NCI-H2196 treated with DMSO at 0.1 percent for 48 hours (cell line): Measurements from ENCODE around the gene STYXL1.
A peak's percentile ranks its signal among the peaks of the same experiment; 100 is the strongest.
"Not testable (repeated sequence)": the region's sequence is repeated elsewhere in the genome, so short reads cannot be mapped to it uniquely, and the experiment has no call there.

Source experiments
- DNase-seq: peaks from one replicate; lab custom pipeline; 2025; ENCODE audit not compliant: unreplicated experiment; lab: John Stamatoyannopoulos, UW

The STYXL1 gene

GRCh38 chr7:76066716-76067503, 19.1 kb upstream of the STYXL1 start:
- no peak for DNase-seq

GRCh38 chr7:76065016-76065612, 17.3 kb upstream of the STYXL1 start:
- no peak for DNase-seq

GRCh38 chr7:76064208-76064970, 16.6 kb upstream of the STYXL1 start:
- no peak for DNase-seq

GRCh38 chr7:76063525-76063924, 15.7 kb upstream of the STYXL1 start:
- DNase-seq = peak; percentile 19

- no peak for DNase-seq
Observed at GRCh38 chr7:76063114-76063513, 15.3 kb upstream of the STYXL1 start.

- DNase-seq = no peak
Observed at GRCh38 chr7:76062254-76062653, 14.5 kb upstream of the STYXL1 start.

- DNase-seq = no peak
Observed at GRCh38 chr7:76060842-76061241, 13.0 kb upstream of the STYXL1 start.

GRCh38 chr7:76058745-76059144, 10.9 kb upstream of the STYXL1 start:
- DNase-seq = not testable (repeated sequence)

GRCh38 chr7:76057813-76058145, 10.0 kb upstream of the STYXL1 start:
- DNase-seq = no peak

GRCh38 chr7:76057103-76057812, 9.5 kb upstream of the STYXL1 start:
- DNase-seq = no peak

GRCh38 chr7:76056241-76056640, 8.4 kb upstream of the STYXL1 start:
- no peak for DNase-seq

GRCh38 chr7:76054123-76055120, 6.6 kb upstream of the STYXL1 start:
- no peak for DNase-seq

- DNase-seq = no peak
Observed at GRCh38 chr7:76053461-76053860, 5.7 kb upstream of the STYXL1 start.

GRCh38 chr7:76052681-76053080, 4.9 kb upstream of the STYXL1 start:
- not testable (repeated sequence) for DNase-seq

GRCh38 chr7:76051840-76052239, 4.0 kb upstream of the STYXL1 start:
- DNase-seq = no peak

- DNase-seq = no peak
Observed at GRCh38 chr7:76050545-76050944, 2.7 kb upstream of the STYXL1 start.

GRCh38 chr7:76049295-76049694, 1.5 kb upstream of the STYXL1 start:
- DNase-seq = no peak

- no peak for DNase-seq
Observed at GRCh38 chr7:76048668-76048988, 828 bp upstream of the STYXL1 start.

- DNase-seq = no peak
Observed at GRCh38 chr7:76047305-76047810, 442 bp downstream of the STYXL1 start.

GRCh38 chr7:76044375-76044865, 3.4 kb downstream of the STYXL1 start:
- DNase-seq = no peak
